HG03159 (cell line): Measurements from ENCODE around the gene DCP1A.
"Not testable (repeated sequence)": the region's sequence is repeated elsewhere in the genome, so short reads cannot be mapped to it uniquely, and the experiment has no call there.

Experiments
- ATAC-seq: cut with Tn5 transposase; IDR thresholded peaks from one replicate; pipeline ENCODE4 v1.9.1; 2021; ENCODE audit warnings: mild to moderate bottlenecking, moderate library complexity; ENCODE audit not compliant: unreplicated experiment

The DCP1A gene

GRCh38 chr3:53329897-53330296 lies 17.4 kb downstream of the DCP1A start:
- ATAC-seq, result no peak

DNA sequence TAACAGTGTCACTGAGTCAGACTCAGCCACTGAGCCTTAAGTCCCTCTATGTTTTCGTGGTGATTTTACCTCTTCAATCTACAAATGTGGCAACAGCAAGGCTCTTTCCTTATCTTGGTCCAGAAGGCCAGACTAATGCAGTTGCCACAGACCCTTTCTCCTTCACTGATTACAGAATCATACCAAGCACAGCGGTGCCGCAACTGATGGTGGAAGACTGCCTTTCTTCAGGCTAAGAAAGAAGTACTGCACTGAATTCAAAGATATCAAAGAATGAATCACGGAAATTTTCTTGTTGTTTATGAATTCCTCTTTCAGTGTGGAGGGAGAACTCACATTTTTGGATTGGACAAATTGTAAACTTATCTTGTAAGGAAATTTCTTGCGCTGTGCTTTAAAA lies 18.6 kb downstream of the DCP1A start:
- no peak for ATAC-seq

GRCh38 chr3:53327986-53328385 lies 19.4 kb downstream of the DCP1A start:
- ATAC-seq, result not testable (repeated sequence)

DNA sequence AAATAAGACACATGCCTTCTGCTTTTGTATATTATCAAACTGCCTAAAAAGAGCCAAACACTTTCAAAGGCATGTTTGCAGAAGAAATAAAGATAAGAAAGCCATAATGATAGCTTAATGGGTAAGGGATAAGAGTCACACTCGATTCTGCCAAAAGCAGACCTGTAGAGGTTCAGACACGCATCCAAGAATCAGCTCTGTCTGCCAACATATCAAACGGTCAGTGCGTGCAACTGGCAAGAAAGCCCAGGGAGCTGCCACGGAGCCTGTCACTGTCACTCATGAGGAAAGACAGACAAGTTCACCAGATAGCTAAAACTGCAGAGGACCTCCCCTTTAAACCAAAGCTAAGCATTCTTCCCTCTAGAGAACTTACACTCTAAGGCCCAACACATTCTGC lies 23.2 kb downstream of the DCP1A start:
- no peak for ATAC-seq

- no peak for ATAC-seq
These were observed 26.6 kb downstream of the DCP1A start for GRCh38 chr3:53320697-53321096.

- no peak for ATAC-seq
These were observed 28.8 kb downstream of the DCP1A start for GRCh38 chr3:53318522-53318921.

DNA sequence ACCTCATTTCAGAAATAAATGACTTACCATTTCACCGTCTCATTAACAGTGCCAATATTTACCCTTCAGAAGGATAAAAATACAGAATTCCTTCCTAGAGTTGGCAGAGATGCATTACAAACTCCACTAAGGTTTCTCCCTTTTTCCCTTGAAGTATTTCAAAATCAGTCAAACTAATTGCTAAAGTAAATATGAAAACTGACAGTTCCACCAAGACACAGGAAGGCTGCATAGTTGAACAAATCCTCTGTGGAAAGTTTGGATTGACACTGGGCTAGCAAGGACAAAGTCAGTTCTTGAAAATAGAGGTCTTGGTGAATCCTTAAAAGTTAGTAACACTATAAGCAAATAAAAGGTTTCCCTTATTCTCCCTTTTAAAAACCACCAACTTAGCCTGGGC lies 34.5 kb downstream of the DCP1A start:
- no peak for ATAC-seq

- ATAC-seq, result no peak
These were observed 35.5 kb downstream of the DCP1A start for GRCh38 chr3:53311882-53312281.

GRCh38 chr3:53303957-53304356 lies 43.4 kb downstream of the DCP1A start:
- no peak for ATAC-seq

- ATAC-seq, result no peak
These were observed 43.8 kb downstream of the DCP1A start for GRCh38 chr3:53303549-53303948.

- ATAC-seq, result no peak
These were observed 46.5 kb downstream of the DCP1A start for GRCh38 chr3:53300826-53301225.

- ATAC-seq, result not testable (repeated sequence)
These were observed 47.7 kb downstream of the DCP1A start for GRCh38 chr3:53299611-53300023.

DNA sequence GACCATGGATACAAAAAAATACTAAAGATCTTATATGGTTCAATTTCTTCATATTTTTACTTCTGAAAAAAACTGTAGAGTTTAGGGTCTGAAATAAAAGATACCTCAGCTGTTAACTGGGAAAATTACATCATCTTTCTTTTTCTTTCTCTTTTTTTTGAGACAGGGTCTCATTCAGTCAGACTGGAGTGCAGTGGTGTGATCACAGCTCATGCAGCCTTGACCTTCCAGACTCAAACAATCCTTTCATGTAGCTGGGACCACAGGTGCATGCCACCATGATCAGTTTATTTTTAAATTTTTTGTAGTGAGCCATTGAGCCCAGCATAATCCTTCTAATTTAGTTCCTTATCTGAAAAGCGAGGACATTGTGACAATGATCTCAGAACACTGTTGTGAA lies 51.9 kb downstream of the DCP1A start:
- no peak for ATAC-seq

GRCh38 chr3:53293867-53294266 lies 53.5 kb downstream of the DCP1A start:
- no peak for ATAC-seq

- ATAC-seq, result no peak
These were observed 59.1 kb downstream of the DCP1A start for GRCh38 chr3:53288214-53288613.

DNA sequence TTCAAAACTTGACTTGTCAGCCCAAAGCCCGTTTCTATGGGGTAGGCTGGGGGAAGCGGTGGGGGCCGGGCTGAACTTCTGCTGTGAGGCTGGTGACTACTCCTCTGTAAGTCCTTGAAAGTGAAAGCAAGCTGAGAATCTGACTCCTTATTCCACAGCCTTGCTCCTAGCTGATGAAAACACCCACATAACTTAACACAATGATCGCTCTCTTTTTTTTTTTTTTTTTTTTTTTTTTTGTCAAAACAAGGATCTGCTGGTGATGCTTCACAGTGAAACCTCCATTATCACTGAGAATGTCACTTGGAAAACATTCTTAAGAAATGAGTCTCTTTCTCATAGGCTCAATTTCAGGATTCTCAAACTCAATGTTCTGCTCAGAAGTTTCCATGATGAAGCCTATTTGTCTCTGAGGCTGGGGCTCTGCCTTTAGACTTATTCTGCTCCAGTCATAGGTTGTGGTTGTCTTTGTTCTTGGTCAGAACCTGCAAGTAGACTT lies 60.2 kb downstream of the DCP1A start:
- ATAC-seq, result no peak

GRCh38 chr3:53286727-53287126 lies 60.6 kb downstream of the DCP1A start:
- ATAC-seq, result no peak

DNA sequence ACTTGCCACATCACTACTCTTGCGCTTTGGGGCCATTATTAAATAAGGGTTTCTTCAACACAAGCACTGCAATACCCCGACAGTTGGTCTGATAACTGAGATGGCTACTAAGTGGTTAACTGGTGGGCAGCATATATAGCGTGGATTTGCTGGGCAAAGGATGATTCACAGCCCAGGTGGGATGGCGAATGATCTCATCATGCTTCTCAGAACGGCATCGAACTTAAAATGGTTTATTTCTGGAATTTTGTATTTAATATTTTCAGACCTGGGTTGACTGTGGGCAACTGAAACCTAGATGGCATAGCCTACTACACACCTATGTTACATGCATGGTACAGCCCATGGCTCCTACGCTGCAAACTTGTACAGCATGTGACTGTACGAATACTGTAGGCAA lies 64.8 kb downstream of the DCP1A start:
- no peak for ATAC-seq

DNA sequence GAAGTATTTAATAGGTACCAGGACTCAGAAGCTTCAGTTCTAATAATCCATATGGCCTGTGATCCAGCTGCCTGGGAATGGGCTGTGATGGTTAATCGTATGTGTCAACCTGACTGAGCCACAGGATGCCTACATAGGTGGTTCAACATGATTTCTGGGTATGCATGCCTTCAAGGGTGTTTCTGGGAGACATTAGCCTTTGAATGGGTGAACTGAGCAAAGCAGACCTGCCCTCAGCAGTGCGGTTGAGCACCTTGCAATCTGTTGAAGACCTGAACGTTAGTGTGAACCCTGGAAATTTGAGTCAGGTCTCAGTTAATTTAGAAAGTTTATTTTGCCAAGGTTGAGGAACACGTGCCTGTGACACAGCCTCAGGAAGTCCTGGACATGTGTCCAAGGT lies 68.7 kb downstream of the DCP1A start:
- ATAC-seq, result no peak

DNA sequence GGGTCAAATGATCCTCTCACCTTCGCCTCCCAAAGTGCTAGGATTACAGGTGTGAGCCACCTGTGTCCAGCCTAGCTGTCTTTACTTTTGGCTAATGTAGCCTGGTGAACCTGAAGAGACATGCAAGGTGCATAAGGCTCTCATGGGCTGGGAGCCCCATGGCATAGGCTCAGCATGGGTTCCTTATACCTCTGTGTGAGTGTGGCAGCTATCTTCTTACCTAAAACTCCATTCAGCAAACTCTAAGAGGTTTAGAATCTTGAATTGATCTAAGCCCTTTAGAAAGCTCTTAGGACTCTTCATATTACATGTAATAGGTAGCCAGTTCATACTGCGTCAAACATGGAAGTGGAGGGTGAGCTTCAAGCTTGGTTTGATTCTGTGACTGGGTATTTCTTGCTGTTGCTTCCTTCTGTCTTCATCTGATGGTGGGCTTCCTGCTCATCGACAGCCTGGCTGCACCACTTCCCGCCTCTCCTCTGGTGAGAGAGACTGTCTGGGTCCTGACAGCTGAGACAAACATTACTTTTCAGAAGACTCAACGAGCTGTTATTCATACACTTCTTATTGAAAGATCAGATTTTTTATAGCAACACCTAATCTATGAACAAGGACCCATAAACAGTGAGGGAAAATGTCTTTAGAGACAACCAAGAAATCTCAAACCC lies 72.3 kb downstream of the DCP1A start:
- ATAC-seq, result no peak

GRCh38 chr3:53273146-53273670 lies 74.1 kb downstream of the DCP1A start:
- no peak for ATAC-seq

- no peak for ATAC-seq
These were observed 77.2 kb downstream of the DCP1A start for GRCh38 chr3:53269888-53270880.
